DOHH2 (cell line): ENCODE measurements around the gene MAML1.

Experiments used
- CTCF ChIP-seq: fragments of 200-600 bp; sonication (generic); IDR thresholded peaks from one replicate; pipeline ENCODE4 v1.5.1; 2014; ENCODE audit warnings: antibody characterized with exemption, mild to moderate bottlenecking, low read depth, low read length; ENCODE audit not compliant: poor library complexity, severe bottlenecking
- EZH2phosphoT487 ChIP-seq: fragments of 200-600 bp; sonication (generic); IDR thresholded peaks from 2 replicates; pipeline ENCODE4 v1.6.1; 2017; ENCODE audit warnings: borderline replicate concordance, mild to moderate bottlenecking, antibody characterized with exemption, low read length, moderate library complexity, mixed read lengths

DNA sequence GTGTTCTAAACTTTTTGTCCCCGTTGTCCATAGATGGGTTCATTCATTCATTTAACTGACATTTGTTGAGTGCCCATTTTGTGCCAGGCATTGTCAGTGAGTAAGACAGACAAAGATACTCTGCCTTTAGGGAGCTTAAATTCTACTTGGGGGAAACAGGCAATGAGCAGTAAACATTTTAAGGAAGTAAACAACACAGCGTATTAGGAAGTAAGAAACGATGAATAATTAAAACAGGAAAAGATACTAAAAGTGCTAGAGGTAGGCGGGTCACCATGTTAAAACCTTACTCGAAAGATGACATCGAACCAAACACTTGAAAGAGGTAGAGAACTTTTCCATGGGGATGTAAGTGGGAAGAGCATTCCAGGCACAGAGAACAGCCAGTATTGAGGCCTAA lies 5.5 kb upstream of the MAML1 start:
- TF ChIP-seq CTCF, result no peak
- TF ChIP-seq EZH2phosphoT487, result no peak
